ENCODE results near the gene BIVM.

GRCh38 chr13:102757006-102757405 is 41.9 kb upstream of the BIVM start:
- TF ChIP-seq EGR1 (IDR thresholded peaks at IDR 0.05) (no peak), EP300 (IDR thresholded peaks at IDR 0.05; ENCODE audit: borderline replicate concordance) (no peak), YY1 (IDR thresholded peaks at IDR 0.05; ENCODE audit: low read depth) (no peak), REST (IDR thresholded peaks at IDR 0.05; ENCODE audit: low read depth) (no peak), USF1 (IDR thresholded peaks at IDR 0.05) (no peak), CEBPB (IDR thresholded peaks at IDR 0.05) (no peak), FOXM1 (IDR thresholded peaks at IDR 0.05; ENCODE audit: borderline replicate concordance, low read depth) (no peak), MAX (IDR thresholded peaks at IDR 0.05) (no peak), RAD21 (IDR thresholded peaks at IDR 0.05; ENCODE audit: low read depth) (no peak), TEAD4 (IDR thresholded peaks at IDR 0.05) (no peak)
